ENCODE data around the gene CCM2. TPM values are rescaled to one million over a fixed set of nuclear protein-coding genes. Genes with fewer than 3 reads are reported as not detected.

The CCM2 gene
- total and polyA plus RNA-seq, 2 of the 8 experiments (the other 6 are each of a cell fraction or from before 2014, with no cell fraction given) = 31.6 to 41.2 TPM

GRCh38 chr7:44958645-44959344, 41.2 kb upstream of the CCM2 start (continued):
- TF ChIP-seq GABPA (IDR thresholded peaks at IDR 0.05; ENCODE audit: borderline replicate concordance, insufficient read depth, low read length) (no peak), CHD1 (IDR thresholded peaks at IDR 0.05; ENCODE audit: low read depth, low read length) (no peak), TAF7 (optimal IDR thresholded peaks at IDR 0.05; ENCODE audit: borderline replicate concordance, low read depth, low read length) (no peak), ZNF274 (IDR thresholded peaks at IDR 0.05; ENCODE audit: borderline replicate concordance, extremely low read depth, low read length) (no peak)

All from H1 (cell line).